ENCODE measurements around the gene NEDD9. TPM values are rescaled to one million over a fixed set of nuclear protein-coding genes. Genes with fewer than 3 reads are reported as not detected.

Gene NEDD9
- total and polyA plus RNA-seq, 2 of the 4 experiments (the other 2 are of a cell fraction), result 7.6 to 16.5 TPM

DNA sequence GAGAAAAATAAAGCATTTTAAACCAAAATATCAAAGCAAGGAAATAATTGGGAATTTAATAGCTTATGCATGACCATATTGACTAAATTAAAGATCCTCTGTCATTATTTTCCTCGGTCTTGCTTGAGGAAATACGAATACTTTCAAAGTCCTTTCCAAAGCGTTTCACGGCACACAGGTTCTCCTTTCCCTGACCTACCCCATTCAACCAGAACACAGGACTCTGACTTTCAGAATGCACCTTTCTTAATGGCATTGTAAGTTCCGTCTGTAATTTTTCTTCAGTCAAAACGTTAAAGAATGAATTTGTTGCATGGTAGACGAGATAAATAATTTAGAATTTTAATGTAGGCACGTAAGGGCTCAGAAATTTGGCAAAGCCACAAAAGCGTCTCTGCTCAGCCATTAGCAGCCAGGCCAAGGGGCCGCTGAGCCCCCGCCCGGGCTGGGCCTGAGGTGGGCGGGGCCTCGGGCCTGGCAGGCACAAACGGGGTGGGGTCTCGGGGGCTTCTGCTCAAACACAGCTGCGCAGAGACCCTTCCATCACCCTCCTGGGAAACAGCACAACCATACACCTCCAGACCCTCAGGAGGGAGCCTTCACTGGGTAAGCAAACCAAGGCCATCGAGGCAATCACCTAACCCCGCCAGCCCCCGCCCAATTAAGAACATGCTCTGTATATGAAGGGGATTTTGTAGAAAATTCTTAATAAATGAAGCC lies 3.4 kb downstream of the NEDD9 start:
- Histone ChIP-seq H3K18ac (ENCODE audit: low read depth, low read length) (no peak overlapping the region), H2BK120ac (ENCODE audit: low read depth, low read length) (0 out of 2 replicates have a peak overlapping the region, but pooled peaks have one; percentile 39), H2BK15ac (ENCODE audit: low read depth, low read length) (peak overlapping the region; percentile 30; the same call in 1 of the 3 replicates), H2BK20ac (ENCODE audit: low read depth, low read length) (no peak overlapping the region), H4K8ac (ENCODE audit: low read depth in 2 of 2, low read length in 2 of 2) (peak overlapping the region in 1 of 2 experiments; percentile 72; a peak in 3 of 4 replicates), H4K5ac (ENCODE audit: low read depth, low read length) (peak overlapping the region; percentile 43; the same call in 1 of the 2 replicates), H4K20me1 (ENCODE audit: insufficient read depth, low read length) (peaks cover 15% of the 10 kb centered on the region; the same call in 1 of the 2 replicates), H3K27me3 (ENCODE audit: control insufficient read depth, insufficient read depth, low read length) (no peaks in the 10 kb centered on the region), H2AFZ (replicated peaks; ENCODE audit: low read length, poor library complexity) (peak overlapping the region; percentile 62), H3K14ac (replicated peaks; ENCODE audit: low read depth, low read length) (peak overlapping the region; percentile 78), H2BK5ac (ENCODE audit: low read depth, low read length, poor library complexity, severe bottlenecking) (peak overlapping the region; percentile 18), H3K27ac (ENCODE audit: insufficient read depth, low read length) (no peak overlapping the region; the same call in 1 of the 2 replicates), H2AK9ac (replicated peaks; ENCODE audit: low read depth, low read length, poor library complexity) (no peak overlapping the region), H3K9ac (ENCODE audit: low read depth, low read length) (no peak overlapping the region), H3K9me3 (ENCODE audit: control insufficient read depth, insufficient read depth, low read length) (no peaks in the 10 kb centered on the region), H3K4me1 (ENCODE audit: control insufficient read depth, insufficient read depth, low read length) (peaks cover 16% of the 10 kb centered on the region), H3K36me3 (ENCODE audit: control insufficient read depth, insufficient read depth, low read length) (no peaks in the 10 kb centered on the region; the same call in 1 of the 2 replicates), H3K56ac (ENCODE audit: extremely low read depth, insufficient read depth, low read length) (no peak overlapping the region), H4K91ac (ENCODE audit: insufficient read depth, low read depth, low read length) (no peak overlapping the region; the same call in 1 of the 2 replicates), H2AK5ac (ENCODE audit: low read depth, low read length) (no peak overlapping the region; the same call in 1 of the 2 replicates), H3K4me3 (ENCODE audit: insufficient read depth, low read depth, low read length) (peak overlapping the region; percentile 5; the same call in 1 of the 2 replicates), H3K23ac (ENCODE audit: low read depth, low read length) (peak overlapping the region; percentile 61; the same call in 1 of the 2 replicates), H3K79me1 (ENCODE audit: low read depth in 1 of 2, low read length in 2 of 2) (peaks cover 5 to 36% of the 10 kb centered on the region in 2 experiments; a peak in 3 of 4 replicates), H3K9me1 (ENCODE audit: insufficient read depth, low read length) (peaks cover 5% of the 10 kb centered on the region; the same call in 1 of the 2 replicates), H3K4ac (ENCODE audit: low read depth, low read length) (peak overlapping the region; percentile 37; the same call in 1 of the 2 replicates), H3K4me2 (ENCODE audit: low read depth, low read length) (peak overlapping the region; percentile 81)
- ATAC-seq (ENCODE audit: low read depth), result no peak
- ChIA-PET POLR2A (ENCODE audit: unreplicated experiment) (no interaction called here), CTCF (interaction anchor here (1.3 kb wide), 1 partner anchor 29 kb away, joined by 3 read pairs; no protein-coding TSS in a partner anchor)
- in situ Hi-C loops (cut with MboI; ENCODE audit: low sequenced_read_pairs) (no loop called here), intact Hi-C loops (cut with micrococcal nuclease) (no loop called here), dilution Hi-C loops (cut with HindIII; ENCODE audit: low sequenced_read_pairs, unreplicated experiment) (no loop called here)
- WGBS, 2 experiments (ENCODE audit: extremely low coverage in 2 of 2, insufficient read length in 1 of 2), result 43% methylated on average over 8 of the region's 20 CpGs; no CpG with 5 or more reads in 1 of the 2 experiments
- no TSS peak for BruUV-seq (replicated peaks)
- no peak for DNase-seq
- no peak for TF ChIP-seq NFE2L2 (IDR thresholded peaks at IDR 0.05; ENCODE audit: low read depth, low read length)
- TF ChIP-seq CTCF (conservative IDR thresholded peaks at IDR 0.05; ENCODE audit: low read depth, low read length), result no peak
- TF ChIP-seq MXI1 (IDR thresholded peaks at IDR 0.05; ENCODE audit: borderline replicate concordance, low read depth, low read length), result no peak
- no peak for TF ChIP-seq SMC3 (IDR thresholded peaks at IDR 0.05; ENCODE audit: low read depth, low read length)
- no peak for TF ChIP-seq CEBPB (IDR thresholded peaks at IDR 0.05; ENCODE audit: low read depth, low read length)
- no peak for TF ChIP-seq FOS (IDR thresholded peaks at IDR 0.05; ENCODE audit: low read depth, low read length)
- no peak for TF ChIP-seq POLR2A (IDR thresholded peaks at IDR 0.05; ENCODE audit: low read depth, low read length)
- no peak; the same call in 1 of the 2 replicates for TF ChIP-seq CHD1 (IDR thresholded peaks at IDR 0.05; ENCODE audit: low read depth, low read length)
- no peak for TF ChIP-seq MAFK (IDR thresholded peaks at IDR 0.05; ENCODE audit: low read depth, low read length)
- no peak for TF ChIP-seq RFX5 (IDR thresholded peaks at IDR 0.05; ENCODE audit: low read depth, low read length)
- TF ChIP-seq USF2 (IDR thresholded peaks at IDR 0.05; ENCODE audit: low read depth, low read length), result no peak
- no peak for TF ChIP-seq MAZ (IDR thresholded peaks at IDR 0.05; ENCODE audit: borderline replicate concordance, low read depth, low read length)
- TF ChIP-seq, protein P1, sequence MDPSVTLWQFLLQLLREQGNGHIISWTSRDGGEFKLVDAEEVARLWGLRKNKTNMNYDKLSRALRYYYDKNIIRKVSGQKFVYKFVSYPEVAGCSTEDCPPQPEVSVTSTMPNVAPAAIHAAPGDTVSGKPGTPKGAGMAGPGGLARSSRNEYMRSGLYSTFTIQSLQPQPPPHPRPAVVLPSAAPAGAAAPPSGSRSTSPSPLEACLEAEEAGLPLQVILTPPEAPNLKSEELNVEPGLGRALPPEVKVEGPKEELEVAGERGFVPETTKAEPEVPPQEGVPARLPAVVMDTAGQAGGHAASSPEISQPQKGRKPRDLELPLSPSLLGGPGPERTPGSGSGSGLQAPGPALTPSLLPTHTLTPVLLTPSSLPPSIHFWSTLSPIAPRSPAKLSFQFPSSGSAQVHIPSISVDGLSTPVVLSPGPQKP (IDR thresholded peaks at IDR 0.05; ENCODE audit: borderline replicate concordance, low read depth, low read length), result no peak
- TF ChIP-seq BHLHE40 (IDR thresholded peaks at IDR 0.05; ENCODE audit: low read depth, low read length), result no peak

Measured in IMR-90 (cell line).